Ovary (tissue), 9 donors: ENCODE data around the gene GRIN3A. TPM values are rescaled to one million over a fixed set of nuclear protein-coding genes. Genes with fewer than 3 reads are reported as not detected.
A peak's percentile ranks its signal among the peaks of the same experiment; 100 is the strongest.

Experiments
- DNase-seq, 5 donors: peaks; one replicate each; pipeline ENCODE4 v3.0.0-alpha.2; 2019 to 2020
- H3K27ac ChIP-seq, 2 donors: fragments of 200-600 bp; one replicate each; pipeline versions ENCODE4 v1.5.1 to v1.8.0; 2019 to 2022
- H3K27me3 ChIP-seq: fragments of 200-600 bp; one replicate; pipeline ENCODE4 v1.8.0; 2022
- H3K36me3 ChIP-seq: fragments of 200-600 bp; sonication (generic); one replicate; pipeline ENCODE4 v1.5.1; 2019
- H3K4me1 ChIP-seq: one replicate; pipeline ENCODE4 v1.8.1; 2013; ENCODE audit warnings: mild to moderate bottlenecking, moderate library complexity; ENCODE audit not compliant: insufficient read depth
- H3K4me3 ChIP-seq: fragments of 200-600 bp; sonication (generic); one replicate; pipeline ENCODE4 v1.5.1; 2017
- H3K9me3 ChIP-seq, 2 donors: fragments of 200-600 bp in 1 of 2; sonication (generic) in 1 of 2; one replicate each; pipeline versions ENCODE4 v1.5.1 to v1.8.1; 2013 to 2019; ENCODE audit warnings: mild to moderate bottlenecking in 1 of 2, moderate library complexity in 1 of 2
- CTCF ChIP-seq, 3 donors: fragments of 450-650 bp in 2 of 3; fragments of 200-600 bp in 1 of 3; IDR thresholded peaks; one replicate each; pipeline versions ENCODE4 v1.5.1 to v1.8.0; 2016 to 2022; ENCODE audit warnings: antibody characterized with exemption in 3 of 3, mild to moderate bottlenecking in 1 of 3
- EP300 ChIP-seq: sonication (generic); formaldehyde crosslinking; IDR thresholded peaks from one replicate; pipeline ENCODE4 v1.6.1; 2017; ENCODE audit warnings: antibody characterized with exemption
- POLR2A ChIP-seq: fragments of 450-650 bp; IDR thresholded peaks from one replicate; pipeline ENCODE4 v1.6.1; 2017; ENCODE audit warnings: antibody characterized with exemption, mild to moderate bottlenecking, moderate library complexity
- WGBS, 3 donors: extraction: QIAGEN DNeasy Blood & Tissue Kit in 1 of 3; methylation state at CpG; one replicate each; pipeline versions ENCODE4 v1.1.5 to v1.1.7; 2013 to 2017; 5-methylcytosine and 5-hydroxymethylcytosine counted together
- intact Hi-C, 4 donors: fragments of 100-400 bp; cut with DNase I; formaldehyde crosslinking; loops; one replicate each; pipeline versions ENCODE4 v1.11.0 to v1.15.1; 2022 to 2023
- polyA plus RNA-seq, 2 donors: library from polyadenylated mRNA; stranded (reverse); fragments of 200-250 nt in 1 of 2; fragments of 350-450 nt in 1 of 2; fragmentation: Illumina TruSeq in 1 of 2; extraction: RNeasy Lipid Tissue Mini Kit (QIAGEN cat#74804) in 1 of 2; gene quantifications; one replicate each; pipeline ENCODE4 v1.2.3, GENCODE V29; 2013 to 2014
- total RNA-seq, 7 donors: library from RNA; depleted of rRNA in 2 of 7; stranded (reverse); fragments of >200 nt in 2 of 7; fragmentation: NEBNext Ultra II Directional in 3 of 7; extraction: Animal tissue kit (Norgen Biotek cat#: 25700) in 3 of 7; gene quantifications; one replicate each; pipeline versions ENCODE4 v1.1.0 to v1.2.4, GENCODE V29; 2016 to 2023
- donor health status: DM: no; HTN: no; CAD: no; lungs with moderate emphysema.
- donor health status: DM: no; HTN: no; CAD: no.
- donor health status: Bipolar disorder and iron deficiency.
- donor health status: DM: yes; HTN: yes; CAD: no.
- donor health status: DM: no; HTN: no; CAD: no.
- donor health status: DM: yes; HTN: yes; CAD: no.

GRIN3A gene
- total and polyA plus RNA-seq, 9 donors: 0.02 to 1.00 (median 0.24) TPM

GRCh38 chr9:101601904-101602765 lies 136.3 kb downstream of the GRIN3A start:
- Histone ChIP-seq H3K36me3 (no peaks in the 10 kb centered on the region), H3K4me1 (no peaks in the 10 kb centered on the region), H3K27ac (no peak overlapping the region), H3K4me3 (no peak overlapping the region), H3K9me3 (no peaks in the 10 kb centered on the region), H3K27me3 (no peaks in the 10 kb centered on the region)
- DNase-seq: peak in 1 of 5 donors; percentile 16
- WGBS, 3 donors: 5 to 10% (median 9%) methylated on average over 11 of the region's 11 CpGs
- intact Hi-C loops: no loop called here
- peak in 2 of 3 donors; percentile 33 to 53 for TF ChIP-seq CTCF (IDR thresholded peaks at IDR 0.05)
- TF ChIP-seq POLR2A: no peak

GRCh38 chr9:101594796-101595195 lies 143.7 kb downstream of the GRIN3A start, which contains the start of gene PPP3R2:
TSS of gene PPP3R2 (minus strand) at chr9:101594969. CDS start at chr9:101594921, 48 bp downstream.
- H3K27me3 ChIP-seq: no peaks in the 10 kb centered on the region
- intact Hi-C loops: no loop called here
- 91 to 92% (median 91%) methylated on average over 19 of the region's 19 CpGs for WGBS, 3 donors

GRCh38 chr9:101593345-101593744 lies 145.1 kb downstream of the GRIN3A start:
- Histone ChIP-seq H3K27ac (no peak overlapping the region), H3K9me3 (no peaks in the 10 kb centered on the region), H3K36me3 (no peaks in the 10 kb centered on the region), H3K4me3 (no peak overlapping the region), H3K4me1 (no peaks in the 10 kb centered on the region), H3K27me3 (no peaks in the 10 kb centered on the region)
- DNase-seq: no peak
- 80 to 88% (median 87%) methylated on average over 2 of the region's 2 CpGs for WGBS, 3 donors
- intact Hi-C loops: no loop called here
- TF ChIP-seq EP300 (no peak), POLR2A (no peak), CTCF (IDR thresholded peaks at IDR 0.05) (no peak)

More at GRCh38 chr9:101594796-101595195, 143.7 kb downstream of the GRIN3A start, which contains the start of gene PPP3R2:
- Histone ChIP-seq H3K27ac (no peak within 1 kb of the TSS), H3K36me3 (no peaks in the 10 kb centered on the region), H3K4me1 (no peaks in the 10 kb centered on the region), H3K9me3 (no peaks in the 10 kb centered on the region), H3K4me3 (no peak within 1 kb of the TSS)
- DNase-seq: no peak
- TF ChIP-seq CTCF (IDR thresholded peaks at IDR 0.05) (no peak), EP300 (no peak), POLR2A (no peak)

GRCh38 chr9:101592788-101593187 lies 145.7 kb downstream of the GRIN3A start:
- TF ChIP-seq EP300 (no peak), POLR2A (no peak), CTCF (IDR thresholded peaks at IDR 0.05) (no peak)
- intact Hi-C loops: no loop called here
- Histone ChIP-seq H3K4me1 (no peaks in the 10 kb centered on the region), H3K4me3 (no peak overlapping the region), H3K9me3 (no peaks in the 10 kb centered on the region), H3K27me3 (no peaks in the 10 kb centered on the region), H3K27ac (no peak overlapping the region), H3K36me3 (no peaks in the 10 kb centered on the region)
- no peak for DNase-seq
